ENCODE results near the gene PHTF2.

- TF ChIP-seq CTCF (IDR thresholded peaks at IDR 0.05): no peak
- no peak for TF ChIP-seq POLR2A (IDR thresholded peaks at IDR 0.05)
These were observed 119.1 kb downstream of the PHTF2 start for GRCh38 chr7:77917500-77918262.

Measured in ovary (tissue), 3 donors.